Measurements from ENCODE around the gene GALNT18. TPM values are rescaled to one million over a fixed set of nuclear protein-coding genes. Genes with fewer than 3 reads are reported as not detected.

Gene GALNT18
- total RNA-seq, 1 experiment from 2014 or later = 14.1 TPM

GRCh38 chr11:11514246-11514645 lies 107.6 kb downstream of the GALNT18 start:
- no peak for TF ChIP-seq CTCF (IDR thresholded peaks at IDR 0.05; ENCODE audit: unreplicated experiment)
- DNase-seq (ENCODE audit: unreplicated experiment) = no peak
- intact Hi-C loops (cut with micrococcal nuclease) = no loop called here
- ChIA-PET CTCF (interaction anchor here (0.8 kb wide), 1 partner anchor 8 kb away, joined by 3 read pairs; no protein-coding TSS in a partner anchor), POLR2A (no interaction called here)
- H3K36me3 Mint-ChIP-seq (ENCODE audit: insufficient read depth, unreplicated experiment) = peaks cover 7% of the 10 kb centered on the region
- H3K4me1 Mint-ChIP-seq (ENCODE audit: insufficient read depth, unreplicated experiment) = peaks cover 7% of the 10 kb centered on the region
- no TSS peak for BruUV-seq (replicated peaks)
- no peaks in the 10 kb centered on the region for H3K9me3 Mint-ChIP-seq (ENCODE audit: unreplicated experiment)
- no peaks in the 10 kb centered on the region for H3K27me3 Mint-ChIP-seq (ENCODE audit: insufficient read depth, unreplicated experiment)
- no peak overlapping the region for H3K27ac Mint-ChIP-seq (ENCODE audit: low read depth, unreplicated experiment)
- H3K4me3 Mint-ChIP-seq (ENCODE audit: unreplicated experiment) = no peak overlapping the region

GRCh38 chr11:11513422-11513821 lies 108.4 kb downstream of the GALNT18 start:
- CTCF ChIA-PET = interaction anchor here (0.6 to 0.8 kb wide), 3 partner anchors 8 to 1458 kb away, joined by 3 to 4 read pairs (median 3); no protein-coding TSS in a partner anchor

DNA sequence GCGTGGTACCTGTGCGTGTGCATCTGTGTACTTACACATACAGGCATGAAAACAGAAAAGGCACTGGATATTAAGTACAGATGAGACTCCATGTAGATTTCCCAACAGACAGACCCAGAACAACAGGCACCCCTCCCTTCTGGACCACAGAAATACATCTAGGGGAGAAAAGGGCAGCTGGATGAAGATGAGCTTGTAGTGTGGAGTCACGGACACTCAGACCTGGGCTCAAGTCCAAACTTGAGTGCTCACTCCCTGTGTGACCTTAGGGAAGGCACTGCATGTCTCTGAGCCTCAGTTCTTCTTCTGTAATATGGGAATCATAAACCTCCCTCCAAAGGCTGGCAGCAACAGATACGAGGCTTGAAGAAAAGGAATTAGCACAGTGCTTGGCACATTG lies 108.9 kb downstream of the GALNT18 start:
- TF ChIP-seq CTCF (IDR thresholded peaks at IDR 0.05; ENCODE audit: unreplicated experiment) = no peak
- H3K27ac Mint-ChIP-seq (ENCODE audit: low read depth, unreplicated experiment) = peak overlapping the region; percentile 35
- ChIA-PET POLR2A (no interaction called here), CTCF (interaction anchor here (0.6 kb wide), 1 partner anchor 1458 kb away, joined by 3 read pairs; no protein-coding TSS in a partner anchor)
- H3K36me3 Mint-ChIP-seq (ENCODE audit: insufficient read depth, unreplicated experiment) = peaks cover 12% of the 10 kb centered on the region
- DNase-seq (ENCODE audit: unreplicated experiment) = no peak
- no peak overlapping the region for H3K4me3 Mint-ChIP-seq (ENCODE audit: unreplicated experiment)
- peaks cover 7% of the 10 kb centered on the region for H3K4me1 Mint-ChIP-seq (ENCODE audit: insufficient read depth, unreplicated experiment)
- BruUV-seq (replicated peaks) = no TSS peak
- H3K9me3 Mint-ChIP-seq (ENCODE audit: unreplicated experiment) = no peaks in the 10 kb centered on the region
- H3K27me3 Mint-ChIP-seq (ENCODE audit: insufficient read depth, unreplicated experiment) = no peaks in the 10 kb centered on the region
- intact Hi-C loops (cut with micrococcal nuclease) = no loop called here

More at GRCh38 chr11:11513422-11513821, 108.4 kb downstream of the GALNT18 start:
- Mint-ChIP-seq H3K9me3 (ENCODE audit: unreplicated experiment) (no peaks in the 10 kb centered on the region), H3K36me3 (ENCODE audit: insufficient read depth, unreplicated experiment) (peaks cover 12% of the 10 kb centered on the region), H3K4me1 (ENCODE audit: insufficient read depth, unreplicated experiment) (peaks cover 7% of the 10 kb centered on the region), H3K4me3 (ENCODE audit: unreplicated experiment) (no peak overlapping the region), H3K27ac (ENCODE audit: low read depth, unreplicated experiment) (peak overlapping the region; percentile 35), H3K27me3 (ENCODE audit: insufficient read depth, unreplicated experiment) (no peaks in the 10 kb centered on the region)
- peak; percentile 66 for DNase-seq (ENCODE audit: unreplicated experiment)
- POLR2A ChIA-PET = interaction anchor here (0.6 kb wide), 1 partner anchor 107 kb away, joined by 3 read pairs; no protein-coding TSS in a partner anchor
- no peak for TF ChIP-seq CTCF (IDR thresholded peaks at IDR 0.05; ENCODE audit: unreplicated experiment)
- BruUV-seq (replicated peaks) = no TSS peak
- intact Hi-C loops (cut with micrococcal nuclease) = no loop called here

DNA sequence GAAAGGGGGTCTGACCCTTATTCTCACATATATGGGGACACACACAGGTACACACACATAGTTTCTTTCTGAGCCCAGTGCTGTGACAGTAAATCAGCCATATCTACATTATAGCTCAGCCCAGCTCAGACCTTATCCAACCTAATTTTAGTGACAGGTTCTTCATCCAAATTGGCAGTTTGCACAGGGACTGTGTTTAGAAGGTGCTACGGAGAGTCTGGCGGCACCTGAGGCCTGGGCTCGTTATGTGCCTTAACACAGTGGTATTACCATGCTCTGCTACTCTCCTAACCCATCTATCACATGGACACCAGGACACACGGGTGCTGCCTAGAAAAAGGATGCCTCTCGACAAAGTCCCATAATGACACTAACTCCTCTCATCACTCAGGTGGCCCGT lies 109.3 kb downstream of the GALNT18 start:
- Mint-ChIP-seq H3K9me3 (ENCODE audit: unreplicated experiment) (no peaks in the 10 kb centered on the region), H3K4me3 (ENCODE audit: unreplicated experiment) (no peak overlapping the region), H3K27ac (ENCODE audit: low read depth, unreplicated experiment) (no peak overlapping the region), H3K4me1 (ENCODE audit: insufficient read depth, unreplicated experiment) (peaks cover 7% of the 10 kb centered on the region), H3K36me3 (ENCODE audit: insufficient read depth, unreplicated experiment) (peaks cover 12% of the 10 kb centered on the region), H3K27me3 (ENCODE audit: insufficient read depth, unreplicated experiment) (no peaks in the 10 kb centered on the region)
- no TSS peak for BruUV-seq (replicated peaks)
- TF ChIP-seq CTCF (IDR thresholded peaks at IDR 0.05; ENCODE audit: unreplicated experiment) = no peak
- CTCF ChIA-PET = no interaction called here
- intact Hi-C loops (cut with micrococcal nuclease) = no loop called here
- POLR2A ChIA-PET = no interaction called here
- no peak for DNase-seq (ENCODE audit: unreplicated experiment)

All from MCF 10A (cell line).